Pons (tissue), 1 donor: ENCODE measurements around the gene ZSCAN5A.
A peak's percentile ranks its signal among the peaks of the same experiment; 100 is the strongest.
"Not testable (repeated sequence)": the region's sequence is repeated elsewhere in the genome, so short reads cannot be mapped to it uniquely, and the experiment has no call there.

Experiments used
- DNase-seq: peaks from one replicate; pipeline ENCODE4 v3.0.0-alpha.2; 2016; ENCODE audit warnings: low spot score

Gene ZSCAN5A

GRCh38 chr19:56314381-56315076 lies at the start of gene ZSCAN5A:
TSS of gene ZSCAN5A (minus strand) at chr19:56314839. CDS start at chr19:56225046, 89,793 bp downstream.
- peak; percentile 98 for DNase-seq

- no peak for DNase-seq
Observed at GRCh38 chr19:56360841-56361240, 46.2 kb upstream of the ZSCAN5A start.

GRCh38 chr19:56356944-56357343 lies 42.3 kb upstream of the ZSCAN5A start:
- DNase-seq = no peak

- no peak for DNase-seq
Observed at GRCh38 chr19:56355517-56355916, 40.9 kb upstream of the ZSCAN5A start.

- DNase-seq = no peak
Observed at GRCh38 chr19:56351208-56351607, 36.6 kb upstream of the ZSCAN5A start.

GRCh38 chr19:56350416-56351045 lies 35.9 kb upstream of the ZSCAN5A start:
- DNase-seq = peak; percentile 17

GRCh38 chr19:56348289-56348877 lies 33.7 kb upstream of the ZSCAN5A start:
- DNase-seq = no peak

- no peak for DNase-seq
Observed at GRCh38 chr19:56347163-56347778, 32.6 kb upstream of the ZSCAN5A start.

GRCh38 chr19:56341948-56342347 lies 27.3 kb upstream of the ZSCAN5A start:
- DNase-seq = no peak

- DNase-seq = not testable (repeated sequence)
Observed at GRCh38 chr19:56339031-56339430, 24.4 kb upstream of the ZSCAN5A start.

- not testable (repeated sequence) for DNase-seq
Observed at GRCh38 chr19:56337077-56337476, 22.4 kb upstream of the ZSCAN5A start.

GRCh38 chr19:56335371-56335770 lies 20.7 kb upstream of the ZSCAN5A start:
- DNase-seq = not testable (repeated sequence)

- DNase-seq = peak; percentile 43
Observed at GRCh38 chr19:56333506-56333905, 18.9 kb upstream of the ZSCAN5A start.

- DNase-seq = no peak
Observed at GRCh38 chr19:56332695-56333094, 18.1 kb upstream of the ZSCAN5A start.

GRCh38 chr19:56324436-56324835 lies 9.8 kb upstream of the ZSCAN5A start:
- no peak for DNase-seq

GRCh38 chr19:56321989-56322440 lies 7.4 kb upstream of the ZSCAN5A start:
- DNase-seq = peak; percentile 17

- DNase-seq = no peak
Observed at GRCh38 chr19:56321254-56321988, 6.8 kb upstream of the ZSCAN5A start.

- DNase-seq = no peak
Observed at GRCh38 chr19:56319991-56320390, 5.4 kb upstream of the ZSCAN5A start.

GRCh38 chr19:56317749-56318148 lies 3.1 kb upstream of the ZSCAN5A start:
- no peak for DNase-seq

GRCh38 chr19:56316728-56317127 lies 2.1 kb upstream of the ZSCAN5A start:
- no peak for DNase-seq

GRCh38 chr19:56315077-56315828 lies 614 bp upstream of the ZSCAN5A start:
- DNase-seq = peak; percentile 99
